GM19397 (cell line): Measurements from ENCODE around the gene ADGRV1.

Experiments used
- ATAC-seq: cut with Tn5 transposase; IDR thresholded peaks from one replicate; pipeline ENCODE4 v1.9.1; 2021; ENCODE audit warnings: mild to moderate bottlenecking, moderate library complexity; ENCODE audit not compliant: unreplicated experiment

Gene ADGRV1

GRCh38 chr5:90866915-90867731 is 308.5 kb downstream of the ADGRV1 start:
- ATAC-seq: no peak

- ATAC-seq: no peak
These were observed 310.2 kb downstream of the ADGRV1 start for GRCh38 chr5:90868799-90869198.

GRCh38 chr5:90871391-90871991 is 312.9 kb downstream of the ADGRV1 start:
- no peak for ATAC-seq

- no peak for ATAC-seq
These were observed 314.5 kb downstream of the ADGRV1 start for GRCh38 chr5:90873033-90873517.

GRCh38 chr5:90874066-90874465 is 315.5 kb downstream of the ADGRV1 start:
- no peak for ATAC-seq

- ATAC-seq: no peak
These were observed 316.9 kb downstream of the ADGRV1 start for GRCh38 chr5:90875456-90875855.

GRCh38 chr5:90876366-90876765 is 317.8 kb downstream of the ADGRV1 start:
- no peak for ATAC-seq

- no peak for ATAC-seq
These were observed 318.5 kb downstream of the ADGRV1 start for GRCh38 chr5:90877049-90877448.

GRCh38 chr5:90878081-90878480 is 319.5 kb downstream of the ADGRV1 start:
- no peak for ATAC-seq

GRCh38 chr5:90878549-90879196 is 320.1 kb downstream of the ADGRV1 start:
- no peak for ATAC-seq

GRCh38 chr5:90881626-90882150 is 323.1 kb downstream of the ADGRV1 start:
- ATAC-seq: no peak

GRCh38 chr5:90882448-90882847 is 323.9 kb downstream of the ADGRV1 start:
- ATAC-seq: no peak

- no peak for ATAC-seq
These were observed 326.7 kb downstream of the ADGRV1 start for GRCh38 chr5:90885180-90885868.

GRCh38 chr5:90886381-90886780 is 327.8 kb downstream of the ADGRV1 start:
- ATAC-seq: no peak

- ATAC-seq: no peak
These were observed 330.1 kb downstream of the ADGRV1 start for GRCh38 chr5:90888511-90889324.

- ATAC-seq: no peak
These were observed 330.7 kb downstream of the ADGRV1 start for GRCh38 chr5:90889325-90889600.

GRCh38 chr5:90890180-90890579 is 331.6 kb downstream of the ADGRV1 start:
- no peak for ATAC-seq

GRCh38 chr5:90894866-90895420 is 336.3 kb downstream of the ADGRV1 start:
- ATAC-seq: no peak

- no peak for ATAC-seq
These were observed 339.0 kb downstream of the ADGRV1 start for GRCh38 chr5:90897618-90898017.
